ENCODE results near the gene PPAN. TPM values are rescaled to one million over a fixed set of nuclear protein-coding genes. Genes with fewer than 3 reads are reported as not detected.

Gene PPAN
- total and polyA plus RNA-seq, 5 experiments from 2014 or later, result 15.7 to 122 (median 42.7) TPM

DNA sequence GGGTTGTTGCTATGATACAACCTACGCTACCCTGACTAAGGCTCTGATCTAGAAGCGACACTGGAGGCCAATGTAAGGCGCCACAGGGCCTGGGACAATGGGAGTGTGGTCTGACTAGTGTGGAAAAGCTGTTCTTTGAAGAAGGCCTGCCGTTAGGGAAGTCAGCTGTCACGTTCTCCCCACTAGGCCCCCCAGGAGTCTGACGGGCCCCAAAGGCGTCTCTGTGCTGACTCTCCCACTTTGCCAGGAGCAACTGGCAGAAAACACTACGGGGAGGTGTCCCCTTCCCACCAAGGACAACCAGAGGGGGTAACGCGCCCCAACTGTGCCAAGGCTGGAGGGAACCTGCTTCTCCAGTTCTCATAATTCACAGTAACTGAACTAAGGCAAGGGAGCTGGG is 38.9 kb downstream of the PPAN start:
- Mint-ChIP-seq H3K27me3 (no peaks in the 10 kb centered on the region), H3K36me3 (peaks cover 5 to 70% (median 44%) of the 10 kb centered on the region in 3 donors), H3K4me1 (peaks cover 8 to 52% (median 32%) of the 10 kb centered on the region in 4 donors), H3K4me3 (no peak overlapping the region), H3K9me3 (no peaks in the 10 kb centered on the region), H3K27ac (peak overlapping the region; percentile 34 to 100 (median 98))
- ATAC-seq (no peak), DNase-seq (no peak)
- POLR2A ChIA-PET, result interaction anchor here (0.9 to 9.5 kb wide), 6 partner anchors 10 to 56 kb away, joined by 3 to 116 read pairs (median 14); partner anchors contain the start of gene EIF3G

DNA sequence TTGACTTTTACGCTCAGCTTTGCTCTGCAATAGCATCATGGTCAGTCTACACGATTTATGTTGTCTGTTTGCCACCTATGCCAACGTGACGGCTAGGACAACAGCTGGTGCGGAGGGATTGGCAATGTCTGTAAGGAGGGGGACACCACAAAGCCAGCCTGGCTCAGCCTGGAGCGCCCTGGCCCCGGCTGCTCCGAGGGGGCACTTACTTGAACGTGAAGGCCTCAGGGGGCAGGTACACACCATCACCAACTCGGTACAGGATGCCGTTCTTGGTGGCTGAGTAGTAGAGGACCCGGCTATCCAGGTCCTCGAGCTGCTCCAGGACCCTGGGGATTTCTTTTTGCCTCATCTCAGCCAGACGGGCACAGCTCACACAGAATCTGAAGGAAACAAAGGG is 40.0 kb downstream of the PPAN start:
- peaks cover 5 to 70% (median 40%) of the 10 kb centered on the region in 3 donors for H3K36me3 Mint-ChIP-seq
- no peak for DNase-seq
- H3K9me3 Mint-ChIP-seq, result no peaks in the 10 kb centered on the region
- no peak overlapping the region for H3K4me3 Mint-ChIP-seq
- peaks cover 12 to 45% (median 29%) of the 10 kb centered on the region in 4 donors for H3K4me1 Mint-ChIP-seq
- H3K27ac Mint-ChIP-seq, result peak overlapping the region in 9 of 10 donors; percentile 34 to 100 (median 80)
- H3K27me3 Mint-ChIP-seq, result no peaks in the 10 kb centered on the region
- no peak for ATAC-seq
- POLR2A ChIA-PET, result no interaction called here

- peaks cover 0 to 14% (median 6%) of the 10 kb centered on the region in 4 donors for H3K4me1 Mint-ChIP-seq
- no peaks in the 10 kb centered on the region for H3K9me3 Mint-ChIP-seq
- peak overlapping the region in 4 of 10 donors; percentile 4 to 84 (median 67) for H3K27ac Mint-ChIP-seq
- no peak overlapping the region for H3K4me3 Mint-ChIP-seq
- H3K36me3 Mint-ChIP-seq, result peaks cover 0 to 92% (median 45%) of the 10 kb centered on the region in 3 donors
- H3K27me3 Mint-ChIP-seq, result no peaks in the 10 kb centered on the region
- DNase-seq, result no peak
- ATAC-seq, result no peak
- POLR2A ChIA-PET, result no interaction called here
These were observed 43.3 kb downstream of the PPAN start for GRCh38 chr19:10149427-10149826.

- ATAC-seq (no peak), DNase-seq (no peak)
- Mint-ChIP-seq H3K36me3 (peaks cover 0 to 92% (median 33%) of the 10 kb centered on the region in 3 donors), H3K27ac (peak overlapping the region in 4 of 10 donors; percentile 35 to 89 (median 62)), H3K9me3 (no peaks in the 10 kb centered on the region), H3K4me3 (no peak overlapping the region), H3K27me3 (no peaks in the 10 kb centered on the region), H3K4me1 (peaks cover 0 to 5% (median under 1%) of the 10 kb centered on the region in 4 donors)
- POLR2A ChIA-PET, result interaction anchor here (1.0 kb wide), 1 partner anchor 9 kb away, joined by 3 read pairs; no protein-coding TSS in a partner anchor
These were observed 45.4 kb downstream of the PPAN start for GRCh38 chr19:10151521-10151920.

- peaks cover 0 to 93% (median 30%) of the 10 kb centered on the region in 3 donors for H3K36me3 Mint-ChIP-seq
- H3K9me3 Mint-ChIP-seq, result no peaks in the 10 kb centered on the region
- H3K4me1 Mint-ChIP-seq, result peaks cover 0 to 5% (median 0%) of the 10 kb centered on the region in 4 donors
- H3K4me3 Mint-ChIP-seq, result no peak overlapping the region
- H3K27ac Mint-ChIP-seq, result peak overlapping the region in 1 of 10 donors; percentile 12
- ATAC-seq (no peak), DNase-seq (no peak)
- POLR2A ChIA-PET, result interaction anchor here (0.6 kb wide), 1 partner anchor 50 kb away, joined by 4 read pairs; no protein-coding TSS in a partner anchor
- H3K27me3 Mint-ChIP-seq, result no peaks in the 10 kb centered on the region
These were observed 45.9 kb downstream of the PPAN start for GRCh38 chr19:10152100-10152499.

GRCh38 chr19:10155839-10156238 is 49.7 kb downstream of the PPAN start:
- POLR2A ChIA-PET, result no interaction called here
- H3K4me1 Mint-ChIP-seq, result peaks cover 0 to 3% (median 0%) of the 10 kb centered on the region in 4 donors
- peak overlapping the region in 1 of 10 donors; percentile 52 for H3K27ac Mint-ChIP-seq
- H3K27me3 Mint-ChIP-seq, result no peaks in the 10 kb centered on the region
- H3K9me3 Mint-ChIP-seq, result no peaks in the 10 kb centered on the region
- DNase-seq, result peak in 1 of 10 donors; percentile 14
- no peak for ATAC-seq
- H3K4me3 Mint-ChIP-seq, result no peak overlapping the region
- H3K36me3 Mint-ChIP-seq, result peaks cover 0 to 96% (median 29%) of the 10 kb centered on the region in 3 donors

GRCh38 chr19:10158071-10158470 is 51.9 kb downstream of the PPAN start:
- no peak overlapping the region for H3K4me3 Mint-ChIP-seq
- no peak for ATAC-seq
- peak overlapping the region in 1 of 10 donors; percentile 83 for H3K27ac Mint-ChIP-seq
- POLR2A ChIA-PET, result interaction anchor here (1.3 kb wide), 1 partner anchor 15 kb away, joined by 3 read pairs; no protein-coding TSS in a partner anchor
- H3K36me3 Mint-ChIP-seq, result peaks cover 0 to 98% (median 23%) of the 10 kb centered on the region in 3 donors
- no peaks in the 10 kb centered on the region for H3K27me3 Mint-ChIP-seq
- no peaks in the 10 kb centered on the region for H3K9me3 Mint-ChIP-seq
- peaks cover 0 to 2% (median 0%) of the 10 kb centered on the region in 4 donors for H3K4me1 Mint-ChIP-seq
- DNase-seq, result no peak

- H3K9me3 Mint-ChIP-seq, result no peaks in the 10 kb centered on the region
- H3K27me3 Mint-ChIP-seq, result no peaks in the 10 kb centered on the region
- H3K36me3 Mint-ChIP-seq, result peaks cover 0 to 98% (median 26%) of the 10 kb centered on the region in 3 donors
- POLR2A ChIA-PET, result interaction anchor here (1.3 kb wide), 1 partner anchor 16 kb away, joined by 3 read pairs; no protein-coding TSS in a partner anchor
- DNase-seq (peak in 1 of 10 donors; percentile 23), ATAC-seq (no peak)
- no peak overlapping the region for H3K4me3 Mint-ChIP-seq
- peak overlapping the region in 1 of 10 donors; percentile 44 for H3K27ac Mint-ChIP-seq
- H3K4me1 Mint-ChIP-seq, result peaks cover 0 to 2% (median 0%) of the 10 kb centered on the region in 4 donors
These were observed 52.3 kb downstream of the PPAN start for GRCh38 chr19:10158485-10158884.

DNA sequence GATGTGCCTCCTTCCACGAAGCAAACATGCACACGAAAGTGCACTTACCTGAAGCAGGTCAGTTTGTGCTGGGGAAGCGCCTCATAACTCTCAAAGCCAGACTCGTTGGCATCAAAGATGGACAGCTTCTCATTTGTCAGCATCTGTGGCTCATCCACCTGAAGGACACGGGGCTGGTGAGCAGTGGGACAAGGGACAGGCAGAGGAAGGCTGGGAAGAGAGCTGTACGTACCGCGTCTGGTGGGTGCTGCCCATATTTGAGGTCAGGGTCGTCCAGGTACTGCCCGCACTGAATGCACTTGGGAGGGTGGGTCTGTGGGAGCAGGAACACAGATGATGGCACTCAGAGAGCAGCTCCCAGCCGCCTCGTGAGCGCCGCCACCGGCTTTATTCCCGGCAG is 53.4 kb downstream of the PPAN start:
- ATAC-seq (no peak), DNase-seq (no peak)
- POLR2A ChIA-PET, result interaction anchor here (1.3 kb wide), 1 partner anchor 17 kb away, joined by 3 read pairs; no protein-coding TSS in a partner anchor
- Mint-ChIP-seq H3K4me1 (peaks cover 0 to 2% (median 0%) of the 10 kb centered on the region in 4 donors), H3K27ac (peak overlapping the region in 2 of 10 donors; percentile 24 to 76), H3K27me3 (no peaks in the 10 kb centered on the region), H3K4me3 (no peak overlapping the region), H3K36me3 (peaks cover 0 to 94% (median 22%) of the 10 kb centered on the region in 3 donors), H3K9me3 (no peaks in the 10 kb centered on the region)

Other genes starting within 250 kb of the PPAN start
- gene OLFM2, start 169.8 kb upstream of the PPAN start, total RNA-seq, result 10 to 100 TPM; 14.5 to 14.8 TPM
- 10 to 100 TPM in 2 of 3 donors, 1 to 10 TPM in 1; 6.1 to 12.8 (median 11.2) TPM for gene OLFM2, start 169.8 kb upstream of the PPAN start, polyA plus RNA-seq
- not detected for gene COL5A3, start 95.9 kb upstream of the PPAN start, total RNA-seq
- not detected for gene COL5A3, start 95.9 kb upstream of the PPAN start, polyA plus RNA-seq
- not detected for gene RDH8, start 92.9 kb upstream of the PPAN start, total RNA-seq
- gene RDH8, start 92.9 kb upstream of the PPAN start, polyA plus RNA-seq, result not detected
- 100 to 1,000 TPM; 109 to 113 TPM for gene SHFL, start 20.0 kb upstream of the PPAN start, total RNA-seq
- 10 to 100 TPM; 32.0 to 51.3 (median 34.6) TPM for gene SHFL, start 20.0 kb upstream of the PPAN start, polyA plus RNA-seq
- 1 to 10 TPM; 1.3 to 1.8 TPM for gene ANGPTL6, start 3.7 kb upstream of the PPAN start, total RNA-seq
- gene ANGPTL6, start 3.7 kb upstream of the PPAN start, polyA plus RNA-seq, result under 1 TPM; 0.54 to 0.82 (median 0.65) TPM
- 10 to 100 TPM; 61.4 to 68.0 TPM for gene P2RY11, start 5.3 kb downstream of the PPAN start, total RNA-seq
- 1 to 10 TPM; 2.2 to 4.2 (median 2.9) TPM for gene P2RY11, start 5.3 kb downstream of the PPAN start, polyA plus RNA-seq
- 100 to 1,000 TPM; 363 to 378 TPM for gene EIF3G, start 13.5 kb downstream of the PPAN start, total RNA-seq
- 100 to 1,000 TPM; 226 to 282 (median 269) TPM for gene EIF3G, start 13.5 kb downstream of the PPAN start, polyA plus RNA-seq
- 100 to 1,000 TPM; 228 to 231 TPM for gene DNMT1, start 88.6 kb downstream of the PPAN start, total RNA-seq
- gene DNMT1, start 88.6 kb downstream of the PPAN start, polyA plus RNA-seq, result 100 to 1,000 TPM in 2 of 3 donors, 10 to 100 TPM in 1; 93.7 to 146 (median 142) TPM
- 1 to 10 TPM; 3.0 TPM for gene S1PR2, start 125.0 kb downstream of the PPAN start, total RNA-seq
- under 1 TPM; 0.18 to 0.60 (median 0.48) TPM for gene S1PR2, start 125.0 kb downstream of the PPAN start, polyA plus RNA-seq
- gene MRPL4, start 145.9 kb downstream of the PPAN start, total RNA-seq, result 10 to 100 TPM; 47.9 to 50.8 TPM
- 10 to 100 TPM; 25.3 to 50.6 (median 31.3) TPM for gene MRPL4, start 145.9 kb downstream of the PPAN start, polyA plus RNA-seq
- 1 to 10 TPM; 1.9 to 2.0 TPM for gene ICAM1, start 164.8 kb downstream of the PPAN start, total RNA-seq
- gene ICAM1, start 164.8 kb downstream of the PPAN start, polyA plus RNA-seq, result 1 to 10 TPM; 1.2 to 3.9 (median 2.8) TPM
- under 1 TPM in 1 of 2 experiments, not detected in 1; 0.57 TPM for gene ICAM4, start 180.6 kb downstream of the PPAN start, total RNA-seq
- under 1 TPM in 2 of 3 donors, not detected in 1; 0.22 to 0.42 TPM for gene ICAM4, start 180.6 kb downstream of the PPAN start, polyA plus RNA-seq
- not detected for gene ICAM5, start 183.6 kb downstream of the PPAN start, total RNA-seq
- gene ICAM5, start 183.6 kb downstream of the PPAN start, polyA plus RNA-seq, result not detected
- gene ZGLP1, start 203.5 kb downstream of the PPAN start, total RNA-seq, result 10 to 100 TPM; 10.0 to 12.2 TPM
- under 1 TPM in 1 of 3 donors, not detected in 2; 0.27 TPM for gene ZGLP1, start 203.5 kb downstream of the PPAN start, polyA plus RNA-seq
- gene FDX2, start 209.7 kb downstream of the PPAN start, total RNA-seq, result 10 to 100 TPM; 11.9 to 14.9 TPM
- 10 to 100 TPM; 14.3 to 26.7 (median 18.4) TPM for gene FDX2, start 209.7 kb downstream of the PPAN start, polyA plus RNA-seq
- gene RAVER1, start 227.2 kb downstream of the PPAN start, total RNA-seq, result 10 to 100 TPM; 52.1 to 55.8 TPM
- 10 to 100 TPM; 11.2 to 23.6 (median 17.5) TPM for gene RAVER1, start 227.2 kb downstream of the PPAN start, polyA plus RNA-seq
- 100 to 1,000 TPM; 122 to 127 TPM for gene ICAM3, start 233.3 kb downstream of the PPAN start, total RNA-seq
- 100 to 1,000 TPM; 214 to 229 (median 221) TPM for gene ICAM3, start 233.3 kb downstream of the PPAN start, polyA plus RNA-seq

All from naive thymus-derived CD8-positive, alpha-beta T cell (primary cell).